Islet of Langerhans (tissue), 1 donor: Measurements from ENCODE around the gene TIAM2.

Source experiments
- FAIRE-seq: peaks from one replicate; lab custom pipeline; 2011; peaks lifted over from hg19 to GRCh38; lab: Jason Lieb, UNC

The TIAM2 gene

GRCh38 chr6:155235087-155235486 lies 240.0 kb downstream of the TIAM2 start:
- FAIRE-seq, result no peak

DNA sequence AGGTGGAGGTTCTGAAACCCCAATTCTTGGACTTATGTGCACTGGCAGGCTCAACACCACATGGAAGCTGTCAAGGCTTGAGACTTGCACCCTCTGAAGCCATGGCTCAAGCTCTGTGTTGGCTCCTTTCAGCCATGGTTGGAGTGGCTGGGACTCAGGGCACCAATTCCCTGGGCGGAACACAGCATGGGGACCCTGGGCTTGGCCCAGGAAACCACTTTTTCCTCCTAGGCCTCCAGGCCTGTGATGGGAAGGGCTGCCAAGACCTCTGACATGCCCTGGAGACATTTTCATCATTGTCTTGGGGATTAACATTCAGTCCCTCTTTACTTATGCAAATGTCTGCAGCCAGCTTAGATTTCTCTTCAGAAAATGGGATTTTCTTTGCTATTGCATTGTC lies 242.5 kb downstream of the TIAM2 start:
- FAIRE-seq, result no peak

- no peak for FAIRE-seq
These were observed 245.9 kb downstream of the TIAM2 start for GRCh38 chr6:155240905-155241600.

DNA sequence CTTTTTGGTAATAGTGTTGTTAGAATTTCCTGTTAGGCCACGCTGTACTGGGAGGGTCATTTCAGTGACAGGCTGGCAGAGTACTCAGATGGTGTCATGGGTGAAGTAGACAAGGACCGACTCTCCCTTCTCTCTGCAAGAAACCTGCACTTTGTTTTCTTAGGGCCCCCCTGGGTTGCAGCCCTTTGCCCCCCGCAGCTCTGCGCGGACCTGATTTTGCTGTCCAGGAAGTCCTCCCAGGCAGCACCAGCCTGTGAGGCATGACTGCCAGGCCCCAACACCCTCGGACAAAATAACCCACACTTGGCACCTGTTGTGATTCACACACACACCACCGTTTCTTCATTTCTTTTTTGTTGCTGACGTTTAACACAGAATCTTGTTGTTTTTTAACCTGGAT lies 246.9 kb downstream of the TIAM2 start:
- FAIRE-seq, result no peak

DNA sequence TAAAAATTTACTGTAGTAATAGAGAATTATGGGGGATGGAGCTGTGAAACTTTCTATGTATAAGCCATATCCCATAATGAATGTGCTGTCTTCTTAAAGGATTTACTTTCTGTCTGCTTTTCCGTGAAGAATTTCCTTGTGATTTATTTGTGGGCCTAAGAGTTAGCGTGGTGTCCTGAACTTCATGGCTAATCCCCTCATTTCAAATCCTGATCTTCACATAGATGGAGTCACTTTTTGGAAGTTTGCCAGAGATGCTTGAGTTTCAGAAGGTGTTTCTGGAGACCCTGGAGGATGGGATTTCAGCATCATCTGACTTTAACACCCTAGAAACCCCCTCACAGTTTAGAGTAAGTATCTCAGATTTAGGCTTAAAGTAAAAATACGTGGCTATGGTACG lies 249.3 kb downstream of the TIAM2 start:
- FAIRE-seq, result no peak

DNA sequence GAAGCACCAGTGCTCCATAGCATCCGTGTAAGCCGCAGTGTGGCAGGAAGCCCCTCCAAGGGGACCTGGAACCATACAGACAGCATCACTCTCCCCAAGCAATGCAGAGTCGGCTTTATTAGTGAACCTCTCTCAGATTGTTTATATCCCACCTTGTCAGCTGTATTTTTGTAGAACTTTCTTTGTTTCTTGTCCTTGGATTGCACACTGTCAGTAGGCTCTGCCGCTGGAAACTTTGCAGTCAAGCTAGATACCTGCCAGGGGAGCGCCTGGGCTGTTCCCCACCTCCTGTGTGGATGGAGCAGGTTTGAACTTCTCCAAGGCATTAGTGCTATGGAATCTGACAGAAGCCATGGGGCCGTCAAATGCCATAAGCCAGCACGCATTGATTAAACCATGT lies 250.1 kb downstream of the TIAM2 start:
- no peak for FAIRE-seq

DNA sequence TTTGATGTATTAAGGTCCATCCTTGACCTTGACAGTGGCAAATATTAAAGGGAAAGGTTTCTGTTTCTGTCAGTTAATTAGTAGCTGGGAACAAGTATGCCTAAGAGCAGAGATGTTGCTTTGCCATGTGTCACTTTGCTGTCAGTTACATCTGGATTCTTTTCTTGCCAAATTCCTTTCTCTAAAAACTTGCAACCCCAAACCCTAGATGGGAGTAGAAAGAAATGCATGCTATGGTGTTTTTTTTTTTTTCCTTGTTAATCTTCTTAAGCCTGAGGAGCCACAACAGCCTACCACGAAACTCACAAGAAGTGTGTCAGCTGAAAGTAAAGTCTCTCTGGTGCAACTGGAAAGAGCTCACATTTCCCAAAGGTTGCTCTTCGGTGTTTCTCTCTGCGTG lies 250.7 kb downstream of the TIAM2 start:
- no peak for FAIRE-seq

DNA sequence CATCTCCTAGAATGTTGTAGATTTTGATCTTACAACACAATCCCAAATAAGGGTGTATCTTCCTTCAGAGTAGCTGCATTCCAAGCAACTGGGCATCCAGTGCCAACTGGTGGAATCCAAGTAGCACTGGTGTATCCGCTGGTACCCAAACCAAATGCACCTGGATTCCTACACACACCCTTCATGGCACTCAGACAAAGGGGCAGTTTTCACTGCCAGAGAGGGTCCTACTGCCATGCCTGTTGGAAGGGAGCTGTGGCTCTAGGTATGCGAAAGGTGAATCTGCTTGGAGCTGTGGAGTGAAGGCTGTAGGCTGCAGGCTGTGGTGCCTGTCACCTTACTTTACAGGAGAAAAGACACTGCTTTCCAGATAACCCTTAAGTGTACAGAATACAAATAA lies 251.7 kb downstream of the TIAM2 start:
- FAIRE-seq, result no peak

GRCh38 chr6:155247618-155248007 lies 252.5 kb downstream of the TIAM2 start:
- FAIRE-seq, result no peak

DNA sequence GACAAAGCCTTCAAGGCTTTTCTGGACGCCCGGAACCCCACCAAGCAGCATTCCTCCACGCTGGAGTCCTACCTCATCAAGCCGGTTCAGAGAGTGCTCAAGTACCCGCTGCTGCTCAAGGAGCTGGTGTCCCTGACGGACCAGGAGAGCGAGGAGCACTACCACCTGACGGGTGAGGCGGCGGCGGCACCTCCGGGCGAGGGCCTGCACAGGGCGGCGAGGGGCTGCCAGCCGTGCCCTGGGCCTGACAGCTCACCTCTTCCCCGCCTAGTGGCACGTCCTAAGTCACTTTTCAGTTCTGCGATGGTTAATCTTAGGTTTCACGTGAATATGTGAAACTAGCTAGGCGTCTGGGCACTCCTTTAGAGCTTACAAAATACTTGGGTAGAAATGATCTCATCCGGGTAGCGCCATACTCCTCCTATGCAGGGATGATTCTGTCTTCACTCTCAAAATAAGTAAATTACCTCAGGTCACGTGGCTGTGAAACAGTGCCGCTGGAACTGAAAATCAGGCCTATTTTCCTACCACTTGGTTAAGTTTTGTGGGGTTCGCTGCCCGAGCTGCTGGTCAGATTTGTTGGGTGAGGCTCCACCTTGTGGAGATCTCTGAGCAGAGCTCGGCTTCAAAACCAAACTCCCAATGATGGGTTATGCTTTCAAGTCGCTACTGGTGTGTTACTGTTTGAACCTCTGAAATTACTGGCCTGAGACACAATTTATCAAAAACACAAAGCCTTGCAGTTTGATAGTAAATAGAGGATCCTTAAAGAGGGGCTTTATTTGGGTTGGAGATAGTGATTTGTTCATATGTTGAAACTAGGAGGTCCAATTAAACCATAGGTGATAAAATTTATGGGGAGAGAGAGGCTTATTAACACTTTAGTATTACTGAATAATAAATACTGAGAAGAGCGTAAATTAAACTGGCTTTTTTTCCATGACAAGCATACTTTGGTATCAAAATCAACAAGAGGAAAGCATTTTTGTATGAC lies 253.2 kb downstream of the TIAM2 start:
- FAIRE-seq, result peak; percentile 77

DNA sequence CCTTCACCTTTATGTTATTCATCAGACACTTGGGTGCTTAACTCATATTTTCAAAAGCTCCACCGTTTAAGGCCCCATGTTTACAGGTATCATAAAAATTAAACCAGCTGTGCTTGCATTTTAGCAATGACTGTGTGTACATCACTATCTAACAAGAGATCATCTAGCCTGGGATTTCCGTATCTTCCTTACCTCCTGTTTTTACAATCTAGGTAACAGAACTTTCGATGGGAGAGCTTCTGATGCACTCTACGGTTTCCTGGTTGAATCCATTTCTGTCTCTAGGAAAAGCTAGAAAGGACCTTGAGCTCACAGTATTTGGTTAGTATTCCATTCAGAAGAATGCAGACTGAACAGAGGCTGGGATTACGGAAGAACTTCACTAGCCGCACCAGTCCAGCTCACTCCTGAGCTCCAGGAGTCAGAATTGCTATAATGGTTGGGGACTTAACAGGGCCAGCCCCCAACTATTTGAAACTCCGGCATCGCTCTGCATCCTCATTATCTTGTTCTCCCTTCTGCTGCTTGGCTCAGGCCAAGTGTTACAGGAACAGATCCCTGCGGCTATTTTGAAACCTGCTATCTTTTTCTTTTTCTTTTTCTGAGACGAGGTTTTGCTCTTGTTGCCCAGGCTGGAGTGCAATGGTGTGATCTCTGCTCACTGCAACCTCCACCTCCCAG lies 255.7 kb downstream of the TIAM2 start:
- no peak for FAIRE-seq

DNA sequence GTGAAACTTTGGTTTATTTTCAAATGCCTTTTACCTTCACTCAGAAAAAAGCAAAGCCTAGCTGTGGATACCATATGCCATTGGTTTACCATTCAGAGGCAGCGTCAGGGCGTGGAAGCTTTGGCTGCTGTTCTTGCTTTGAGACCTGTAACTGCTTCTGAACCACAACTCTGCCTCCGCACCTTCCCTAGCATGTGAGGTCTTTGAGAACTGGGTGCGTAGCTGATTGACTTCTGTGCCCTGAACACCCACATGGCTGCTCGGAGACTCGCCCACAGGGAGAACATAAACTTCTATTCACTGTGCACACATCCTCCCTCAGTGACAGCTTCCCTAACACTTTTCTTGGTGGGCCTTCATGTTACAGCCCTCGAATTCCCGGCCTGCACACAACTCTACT lies 257.5 kb downstream of the TIAM2 start:
- FAIRE-seq, result no peak

DNA sequence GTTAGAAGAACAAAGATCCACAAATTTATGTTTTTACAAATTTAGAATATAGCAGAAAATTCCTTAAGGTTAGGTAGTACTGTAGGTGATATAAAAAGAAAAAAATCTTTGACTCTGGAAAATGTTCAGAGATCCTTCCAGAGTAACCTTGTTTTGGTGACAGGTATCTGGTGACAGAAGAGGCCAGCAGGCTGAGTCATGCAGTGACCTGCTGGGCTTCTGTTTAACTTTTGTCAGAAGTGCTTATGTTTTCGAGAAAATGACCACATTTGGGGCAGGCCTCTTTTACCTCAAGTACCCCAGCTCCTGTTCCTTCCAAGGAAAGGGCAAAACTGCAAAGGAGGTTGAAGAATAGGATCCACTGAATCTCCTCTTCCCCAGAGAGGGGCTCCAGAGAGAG lies 258.2 kb downstream of the TIAM2 start:
- FAIRE-seq, result no peak

GRCh38 chr6:155254139-155254538 lies 259.0 kb downstream of the TIAM2 start:
- FAIRE-seq, result no peak

DNA sequence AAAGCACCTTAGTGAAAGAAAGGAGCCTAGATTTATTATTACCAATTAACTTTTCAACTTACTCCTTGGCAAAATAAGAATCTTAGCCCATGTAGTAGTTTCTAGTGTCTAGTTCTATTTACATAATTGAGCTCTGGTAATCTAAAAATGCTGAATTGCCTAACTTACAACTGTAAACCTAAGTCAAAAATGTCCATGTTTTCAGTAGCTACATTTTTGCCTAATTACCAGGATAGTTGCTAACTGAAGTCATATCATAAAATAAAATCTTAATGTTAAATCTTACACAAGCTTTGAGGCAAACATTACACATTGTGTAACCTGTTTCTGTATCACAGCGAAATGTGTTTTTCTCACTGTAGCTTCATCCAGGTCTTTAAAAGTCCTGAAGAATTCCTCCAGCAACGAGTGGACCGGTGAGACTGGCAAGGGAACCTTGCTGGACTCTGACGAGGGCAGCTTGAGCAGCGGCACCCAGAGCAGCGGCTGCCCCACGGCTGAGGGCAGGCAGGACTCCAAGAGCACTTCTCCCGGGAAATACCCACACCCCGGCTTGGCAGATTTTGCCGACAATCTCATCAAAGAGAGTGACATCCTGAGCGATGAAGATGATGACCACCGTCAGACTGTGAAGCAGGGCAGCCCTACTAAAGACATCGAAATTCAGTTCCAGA lies 261.1 kb downstream of the TIAM2 start:
- FAIRE-seq, result no peak

- no peak for FAIRE-seq
These were observed 262.7 kb downstream of the TIAM2 start for GRCh38 chr6:155257796-155258195.

GRCh38 chr6:155259204-155259603 lies 264.1 kb downstream of the TIAM2 start:
- FAIRE-seq, result no peak

GRCh38 chr6:155259897-155260296 lies 264.8 kb downstream of the TIAM2 start:
- no peak for FAIRE-seq

DNA sequence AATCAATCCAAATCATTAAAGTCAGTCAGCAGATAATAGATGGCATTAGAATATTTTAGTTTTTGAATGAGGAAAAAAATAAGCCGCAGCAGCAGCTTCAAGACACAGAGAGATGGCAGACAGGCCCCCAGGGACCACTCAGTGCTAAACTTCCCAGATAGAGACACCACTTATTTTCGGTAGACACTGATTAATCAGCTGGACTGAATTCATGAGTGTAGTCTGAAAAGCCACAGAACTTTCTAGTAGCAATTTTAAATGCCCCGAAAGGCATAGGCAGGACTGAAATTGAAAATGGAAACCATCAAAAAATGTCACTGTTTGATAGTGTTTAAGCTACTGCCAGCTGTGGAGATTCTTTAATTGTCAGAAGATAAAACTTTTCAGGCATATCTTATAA lies 265.6 kb downstream of the TIAM2 start:
- FAIRE-seq, result no peak

DNA sequence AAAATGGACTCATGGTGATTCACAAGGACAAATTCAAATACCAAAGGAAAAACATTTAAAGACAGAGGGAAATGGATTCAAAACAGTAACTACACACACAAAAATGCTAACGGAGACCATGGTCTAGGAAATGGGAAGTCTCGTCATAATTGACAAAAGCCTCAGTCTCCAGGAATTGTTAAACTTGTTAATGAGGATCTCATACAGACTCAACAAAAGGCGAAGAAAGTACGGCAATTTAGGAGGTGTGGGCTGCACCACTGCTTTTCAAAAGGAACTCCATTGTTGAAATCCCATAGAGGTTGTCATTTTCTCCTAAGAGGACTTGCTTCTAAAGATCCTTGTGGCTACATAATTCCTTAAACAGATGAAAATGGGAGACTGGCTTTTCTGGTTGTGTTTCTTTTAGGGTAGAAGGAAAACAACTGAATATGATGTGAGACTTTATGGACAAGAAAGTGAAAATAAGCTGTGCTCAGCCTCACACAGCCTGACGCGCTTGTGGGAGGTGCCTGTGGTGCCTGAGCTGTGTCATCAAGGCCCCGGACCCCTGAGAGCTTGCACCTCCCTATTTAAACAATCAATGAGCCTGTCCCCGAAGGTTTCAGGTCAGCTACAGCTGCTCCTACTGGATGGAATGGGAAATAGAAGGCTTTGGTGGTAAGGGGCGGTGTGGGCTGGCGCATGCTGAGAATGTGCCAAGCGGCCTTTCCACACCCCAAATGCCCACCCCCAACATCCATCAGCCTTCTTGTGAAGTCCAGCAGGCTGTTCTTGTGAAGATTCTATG lies 266.2 kb downstream of the TIAM2 start:
- no peak for FAIRE-seq

DNA sequence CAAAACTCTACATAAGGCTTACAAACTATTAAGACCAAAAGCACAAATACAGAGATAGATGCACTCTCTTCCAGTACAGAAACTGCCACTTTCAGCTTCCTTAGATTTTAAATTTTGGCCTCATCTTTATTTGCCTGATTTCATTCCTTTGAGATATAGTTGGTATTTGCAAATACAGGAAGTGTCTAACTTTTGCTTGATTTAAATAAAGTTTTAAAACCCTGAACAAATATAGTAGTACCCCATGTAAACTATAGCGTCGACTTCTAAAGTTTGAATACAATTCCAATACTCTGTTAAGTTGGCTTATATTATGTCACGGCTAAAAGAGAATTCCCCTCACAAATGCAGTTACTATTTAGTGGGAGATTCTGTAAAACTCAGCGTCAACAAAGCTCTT lies 267.5 kb downstream of the TIAM2 start:
- FAIRE-seq, result no peak
